Left ventricle myocardium inferior (tissue), 1 donor: ENCODE measurements around the gene TANC1. TPM values are rescaled to one million over a fixed set of nuclear protein-coding genes. Genes with fewer than 3 reads are reported as not detected.

Experiments
- DNase-seq: peaks from one replicate; pipeline ENCODE4 v3.0.0-alpha.2; 2020
- H3K27ac ChIP-seq: fragments of 200-600 bp; replicated peaks from 2 replicates; pipeline ENCODE4 v1.8.0; 2021
- H3K27me3 ChIP-seq: fragments of 200-600 bp; 2 replicates; pipeline ENCODE4 v1.8.0; 2021; ENCODE audit warnings: low read depth
- H3K36me3 ChIP-seq: fragments of 200-600 bp; 2 replicates; pipeline ENCODE4 v1.8.0; 2021
- H3K4me1 ChIP-seq: fragments of 200-600 bp; 2 replicates; pipeline ENCODE4 v1.8.0; 2021
- H3K4me3 ChIP-seq: fragments of 200-600 bp; 2 replicates; pipeline ENCODE4 v1.8.0; 2021; ENCODE audit warnings: mild to moderate bottlenecking, moderate library complexity
- H3K9me3 ChIP-seq: fragments of 200-600 bp; replicated peaks from 2 replicates; pipeline ENCODE4 v1.8.0; 2021
- intact Hi-C: fragments of 100-400 bp; cut with micrococcal nuclease; formaldehyde crosslinking; loops from one replicate; pipeline ENCODE4 v1.11.0; 2022
- total RNA-seq: library from RNA; stranded (reverse); fragmentation: NEBNext Ultra II Directional; extraction: Animal tissue kit (Norgen Biotek cat#: 25700); gene quantifications from one replicate; pipeline ENCODE4 v1.2.1, GENCODE V29; 2021
- TF ChIP-seq, protein P1 (sequence below): fragments of 200-600 bp; IDR thresholded peaks from 2 replicates; pipeline ENCODE4 v1.8.0; 2021; ENCODE audit warnings: antibody characterized with exemption, mild to moderate bottlenecking, borderline replicate concordance
- donor health status: DM: no; HTN: yes; CAD: no; lungs with severe emphysema.

TANC1 gene
- total RNA-seq, 1 donor from 2014 or later, result 59.7 TPM

DNA sequence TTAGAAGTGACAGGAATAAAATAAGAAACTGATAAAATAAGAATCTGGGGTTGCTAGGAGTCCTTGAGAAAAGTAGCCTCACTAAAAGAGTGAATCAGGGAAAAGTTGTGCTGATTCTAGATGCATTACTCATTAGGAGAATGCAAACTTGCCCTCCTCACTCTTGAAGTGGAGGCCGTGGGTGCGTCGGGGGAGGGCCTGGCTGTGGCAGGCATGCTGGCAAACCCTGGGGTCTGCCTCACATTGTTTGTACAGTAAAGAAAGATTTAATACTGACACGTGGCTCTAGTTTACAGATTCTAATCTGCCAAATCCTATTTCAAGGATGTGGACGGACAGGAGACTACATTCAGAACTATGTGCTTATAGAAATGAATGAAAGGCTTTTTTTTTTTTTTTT lies 41.9 kb downstream of the TANC1 start:
- DNase-seq, result no peak
- Histone ChIP-seq H3K4me3 (no peak overlapping the region), H3K9me3 (peaks cover 9% of the 10 kb centered on the region), H3K27me3 (no peaks in the 10 kb centered on the region), H3K4me1 (peaks cover 45% of the 10 kb centered on the region), H3K27ac (peak overlapping the region; percentile 0), H3K36me3 (peaks cover 8% of the 10 kb centered on the region)
- intact Hi-C loops, result no loop called here
- TF ChIP-seq, protein P1, sequence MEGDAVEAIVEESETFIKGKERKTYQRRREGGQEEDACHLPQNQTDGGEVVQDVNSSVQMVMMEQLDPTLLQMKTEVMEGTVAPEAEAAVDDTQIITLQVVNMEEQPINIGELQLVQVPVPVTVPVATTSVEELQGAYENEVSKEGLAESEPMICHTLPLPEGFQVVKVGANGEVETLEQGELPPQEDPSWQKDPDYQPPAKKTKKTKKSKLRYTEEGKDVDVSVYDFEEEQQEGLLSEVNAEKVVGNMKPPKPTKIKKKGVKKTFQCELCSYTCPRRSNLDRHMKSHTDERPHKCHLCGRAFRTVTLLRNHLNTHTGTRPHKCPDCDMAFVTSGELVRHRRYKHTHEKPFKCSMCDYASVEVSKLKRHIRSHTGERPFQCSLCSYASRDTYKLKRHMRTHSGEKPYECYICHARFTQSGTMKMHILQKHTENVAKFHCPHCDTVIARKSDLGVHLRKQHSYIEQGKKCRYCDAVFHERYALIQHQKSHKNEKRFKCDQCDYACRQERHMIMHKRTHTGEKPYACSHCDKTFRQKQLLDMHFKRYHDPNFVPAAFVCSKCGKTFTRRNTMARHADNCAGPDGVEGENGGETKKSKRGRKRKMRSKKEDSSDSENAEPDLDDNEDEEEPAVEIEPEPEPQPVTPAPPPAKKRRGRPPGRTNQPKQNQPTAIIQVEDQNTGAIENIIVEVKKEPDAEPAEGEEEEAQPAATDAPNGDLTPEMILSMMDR, result no peak

DNA sequence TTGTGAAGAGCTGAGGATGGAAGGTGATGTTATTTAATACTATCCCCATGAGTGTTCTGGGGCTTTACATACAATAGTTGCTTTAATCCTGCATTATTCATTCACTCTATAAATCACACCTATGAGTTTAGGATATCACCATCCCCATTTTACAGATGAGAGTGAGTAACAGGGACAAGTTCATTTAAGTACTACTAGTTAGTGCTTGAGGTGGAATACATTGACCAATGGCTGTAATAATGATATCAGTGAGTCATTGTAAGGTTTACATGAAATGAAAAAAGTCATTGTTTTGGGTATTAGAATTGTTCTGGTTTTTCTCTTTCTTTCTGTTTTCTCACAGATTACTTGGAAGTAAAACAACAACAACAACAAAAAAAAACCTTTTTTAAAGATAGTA lies 42.5 kb downstream of the TANC1 start:
- Histone ChIP-seq H3K27me3 (no peaks in the 10 kb centered on the region), H3K36me3 (peaks cover 14% of the 10 kb centered on the region), H3K27ac (no peak overlapping the region), H3K4me1 (peaks cover 45% of the 10 kb centered on the region), H3K9me3 (peaks cover 15% of the 10 kb centered on the region), H3K4me3 (no peak overlapping the region)
- TF ChIP-seq, protein P1, result no peak
- intact Hi-C loops, result no loop called here
- DNase-seq, result no peak

DNA sequence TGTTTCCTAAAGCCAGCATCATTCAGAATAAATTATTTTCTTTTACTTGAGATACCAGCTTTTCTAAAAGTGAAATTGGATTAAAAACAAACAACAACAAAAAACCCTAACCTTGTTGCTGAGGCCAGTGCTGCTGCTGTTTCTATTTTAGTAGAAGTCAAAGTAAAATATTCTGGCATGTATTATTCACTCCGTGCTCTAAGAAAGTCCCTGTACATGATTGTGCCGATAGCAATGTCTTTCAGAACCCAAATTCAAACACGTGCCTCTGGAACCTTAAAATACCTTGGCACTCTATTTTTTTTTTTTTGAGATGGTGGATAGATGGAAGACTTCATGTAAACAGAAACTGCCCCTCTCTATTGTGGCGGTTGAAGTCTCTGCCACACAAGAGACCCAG lies 43.7 kb downstream of the TANC1 start:
- peaks cover 20% of the 10 kb centered on the region for H3K9me3 ChIP-seq
- H3K36me3 ChIP-seq, result peaks cover 18% of the 10 kb centered on the region
- TF ChIP-seq, protein P1, result no peak
- peak overlapping the region; percentile 37 for H3K4me3 ChIP-seq
- H3K4me1 ChIP-seq, result peaks cover 45% of the 10 kb centered on the region
- intact Hi-C loops, result no loop called here
- no peaks in the 10 kb centered on the region for H3K27me3 ChIP-seq
- peak overlapping the region; percentile 61 for H3K27ac ChIP-seq
- no peak for DNase-seq

DNA sequence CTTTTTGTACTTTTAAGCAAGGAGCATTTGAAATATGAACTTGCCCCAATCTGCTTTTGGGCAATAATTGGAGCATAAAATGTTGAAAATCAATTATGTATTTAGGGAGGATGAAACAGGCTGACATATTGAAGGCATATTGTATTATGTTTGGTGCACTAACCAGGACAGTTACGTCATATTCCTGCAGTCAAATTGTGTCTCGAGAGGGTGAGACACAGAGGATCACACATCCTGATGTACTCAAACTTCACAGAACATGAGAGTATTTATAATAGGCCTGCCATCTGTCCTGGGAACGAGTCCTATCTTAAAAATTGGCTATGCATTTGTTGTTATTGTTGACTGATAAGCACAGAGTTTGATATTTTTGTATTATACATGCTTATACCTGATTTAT lies 44.7 kb downstream of the TANC1 start:
- Histone ChIP-seq H3K4me3 (no peak overlapping the region), H3K36me3 (peaks cover 18% of the 10 kb centered on the region), H3K4me1 (peaks cover 51% of the 10 kb centered on the region), H3K9me3 (peaks cover 20% of the 10 kb centered on the region), H3K27ac (peak overlapping the region; percentile 61), H3K27me3 (no peaks in the 10 kb centered on the region)
- DNase-seq, result no peak
- TF ChIP-seq, protein P1, result no peak
- intact Hi-C loops, result no loop called here

DNA sequence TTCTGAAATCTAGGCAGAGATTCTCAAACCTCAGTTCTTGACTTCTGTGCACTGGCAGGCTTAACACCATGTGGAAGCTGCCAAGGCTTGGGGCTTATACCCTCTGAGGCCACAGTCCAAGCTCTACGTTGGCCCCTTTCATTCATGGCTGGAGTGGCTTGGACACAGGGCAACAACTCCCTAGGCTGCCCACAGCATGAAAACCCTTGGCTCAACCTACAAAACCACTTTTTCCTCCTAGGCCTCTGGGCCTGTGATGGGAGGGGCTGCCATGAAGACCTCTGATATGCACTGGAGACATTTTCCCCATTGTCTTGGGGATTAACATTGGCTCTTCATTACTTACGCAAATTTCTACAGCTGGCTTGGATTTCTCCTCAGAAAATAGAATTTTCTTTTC lies 46.7 kb downstream of the TANC1 start:
- TF ChIP-seq, protein P1, result no peak
- Histone ChIP-seq H3K36me3 (peaks cover 18% of the 10 kb centered on the region), H3K27ac (no peak overlapping the region), H3K9me3 (peaks cover 20% of the 10 kb centered on the region), H3K4me1 (peaks cover 62% of the 10 kb centered on the region), H3K4me3 (no peak overlapping the region), H3K27me3 (no peaks in the 10 kb centered on the region)
- intact Hi-C loops, result no loop called here
- DNase-seq, result no peak

DNA sequence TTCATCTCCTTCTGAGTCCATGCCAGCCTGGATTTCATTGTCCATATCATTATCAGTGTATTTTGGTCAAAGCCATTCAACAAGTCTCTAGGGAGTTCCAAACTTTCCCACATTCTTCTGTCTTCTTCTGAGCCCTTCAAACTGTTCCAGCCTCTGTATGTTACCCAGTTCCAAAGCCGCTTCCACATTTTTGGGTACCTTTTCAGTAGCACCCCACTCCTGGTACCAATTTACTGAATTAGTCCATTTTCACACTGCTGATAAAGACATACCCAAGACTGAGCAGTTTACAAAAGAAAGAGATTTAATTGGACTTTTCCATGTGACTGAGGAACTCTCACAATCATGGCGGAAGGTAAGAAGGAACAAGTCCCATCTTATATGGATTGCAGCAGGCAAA lies 47.4 kb downstream of the TANC1 start:
- no peak for DNase-seq
- Histone ChIP-seq H3K4me3 (no peak overlapping the region), H3K27ac (no peak overlapping the region), H3K4me1 (peaks cover 61% of the 10 kb centered on the region), H3K27me3 (no peaks in the 10 kb centered on the region), H3K36me3 (peaks cover 18% of the 10 kb centered on the region), H3K9me3 (peaks cover 20% of the 10 kb centered on the region)
- TF ChIP-seq, protein P1, result no peak
- intact Hi-C loops, result no loop called here
